HepG2 (cell line): ENCODE data around the gene FREM3. TPM values are rescaled to one million over a fixed set of nuclear protein-coding genes. Genes with fewer than 3 reads are reported as not detected.

ENCODE experiments used
- ATAC-seq: fragments of 200-7000 bp; cut with Tn5 transposase; 3 replicates; pipeline ENCODE4 v1.9.1; 2020; ENCODE audit warnings: mild to moderate bottlenecking, moderate library complexity
- BruUV-seq: library from RNA; stranded (reverse); fragments of 400-500 nt; replicated peaks from 2 replicates; lab custom pipeline; 2021; lab: Mats Ljungman, UMichigan
- CTCF ChIA-PET: fragments of 300-600 bp; formaldehyde crosslinking; extraction: SDS; loops from one replicate; lab custom pipeline; 2021; ENCODE audit warnings: low total read pairs, inconsistent platforms, low intra/inter-chr PET ratio; lab: Yijun Ruan, JAX
- POLR2A ChIA-PET: fragments of 350-600 bp; sonication (Branson Sonifier 250); formaldehyde crosslinking; loops from one replicate; lab custom pipeline; 2020; ENCODE audit warnings: antibody characterized with exemption, inconsistent platforms; lab: Yijun Ruan, JAX
- DNase-seq: peaks from one replicate; pipeline ENCODE4 v3.0.0-alpha.2; 2015; ENCODE audit warnings: low spot score
- FAIRE-seq: peaks from 3 replicates; lab custom pipeline; 2011; peaks lifted over from hg19 to GRCh38; lab: Jason Lieb, UNC
- H2AFZ ChIP-seq: one replicate; pipeline ENCODE4 v1.6.1; 2011; ENCODE audit warnings: low read length, inconsistent platforms
- H3K27ac ChIP-seq: fragments of 300-600 bp; 3 replicates; pipeline ENCODE4 v1.8.0; 2011; ENCODE audit warnings: mixed run types, mild to moderate bottlenecking, mixed read lengths, low read length, inconsistent platforms; ENCODE audit not compliant: insufficient read depth; ENCODE audit errors: extremely low read length
- H3K27me3 ChIP-seq, 2 experiments: fragments of 200-600 bp in 1 of 2; 2 replicates in 1 of 2; 3 replicates in 1 of 2; pipeline versions ENCODE4 v1.6.0 to v1.8.0; 2011; ENCODE audit warnings: low read length in 2 of 2, mild to moderate bottlenecking in 2 of 2, moderate library complexity in 2 of 2, inconsistent platforms in 1 of 2; ENCODE audit not compliant: insufficient read depth in 2 of 2, control insufficient read depth in 1 of 2
- H3K36me3 ChIP-seq, 2 experiments: fragments of 200-600 bp in 1 of 2; replicated peaks in 1 of 2; 2 replicates in 1 of 2; 3 replicates in 1 of 2; pipeline versions ENCODE4 v1.5.1 to v1.8.0; 2011; ENCODE audit warnings: low read length in 2 of 2, inconsistent platforms in 1 of 2; ENCODE audit not compliant: insufficient read depth in 2 of 2, control insufficient read depth in 1 of 2
- H3K4me1 ChIP-seq: 2 replicates; pipeline ENCODE4 v1.5.1; 2012; ENCODE audit warnings: low read length, inconsistent platforms; ENCODE audit not compliant: insufficient read depth
- H3K4me2 ChIP-seq: 2 replicates; pipeline ENCODE4 v1.6.0; 2011; ENCODE audit warnings: low read depth, low read length, inconsistent platforms
- H3K4me3 ChIP-seq, 3 experiments: fragments of 200-600 bp in 1 of 3; sonication (generic), shearing (Covaris generic) in 1 of 3; replicated peaks in 1 of 3; 2 replicates each; pipeline ENCODE4 v1.5.1; 2011 to 2016; ENCODE audit warnings: low read length in 3 of 3, inconsistent platforms in 2 of 3, low read depth in 2 of 3, mild to moderate bottlenecking in 2 of 3, control low read depth in 1 of 3, mixed read lengths in 1 of 3; ENCODE audit not compliant: insufficient read depth in 1 of 3
- H3K79me2 ChIP-seq: one replicate; pipeline ENCODE4 v1.6.1; 2011; ENCODE audit warnings: low read length, inconsistent platforms; ENCODE audit not compliant: insufficient read depth
- H3K9ac ChIP-seq: 2 replicates; pipeline ENCODE4 v1.6.0; 2011; ENCODE audit warnings: mild to moderate bottlenecking, low read depth, low read length, inconsistent platforms; ENCODE audit not compliant: insufficient read depth
- H3K9me3 ChIP-seq: 2 replicates; pipeline ENCODE4 v1.5.1; 2012; ENCODE audit warnings: mild to moderate bottlenecking, low read length
- H4K20me1 ChIP-seq: 2 replicates; pipeline ENCODE4 v1.6.0; 2011; ENCODE audit warnings: inconsistent platforms, mild to moderate bottlenecking, low read length, moderate library complexity; ENCODE audit not compliant: insufficient read depth
- BHLHE40 ChIP-seq: IDR thresholded peaks from 2 replicates; pipeline ENCODE4 v1.6.1; 2011; ENCODE audit warnings: low read length, improper control_type of control experiment
- HOXD1 ChIP-seq: sonication (generic); formaldehyde crosslinking; IDR thresholded peaks from 2 replicates; pipeline ENCODE4 v1.5.0; 2020; ENCODE audit warnings: missing genetic modification reagents
- MATR3 ChIP-seq: sonication (generic); formaldehyde crosslinking; IDR thresholded peaks from 2 replicates; pipeline ENCODE4 v1.4.0; 2020; ENCODE audit warnings: missing genetic modification reagents
- PHB2 ChIP-seq: fragments of 450-650 bp; IDR thresholded peaks from 2 replicates; pipeline ENCODE4 v1.6.1; 2018; ENCODE audit not compliant: partially characterized antibody
- YEATS4 ChIP-seq: sonication (generic); formaldehyde crosslinking; IDR thresholded peaks from 2 replicates; pipeline ENCODE4 v1.4.0; 2020; ENCODE audit warnings: missing genetic modification reagents, borderline replicate concordance
- ZBTB20 ChIP-seq: sonication (generic); formaldehyde crosslinking; IDR thresholded peaks from 2 replicates; pipeline ENCODE4 v1.8.1; 2023; ENCODE audit warnings: missing genetic modification reagents, low read depth, mild to moderate bottlenecking, borderline replicate concordance
- ZNF274 ChIP-seq: sonication (generic); formaldehyde crosslinking; IDR thresholded peaks from 2 replicates; pipeline ENCODE4 v1.5.1; 2020; ENCODE audit warnings: mild to moderate bottlenecking, missing genetic modification reagents
- ZNF383 ChIP-seq: sonication (generic); formaldehyde crosslinking; IDR thresholded peaks from 2 replicates; pipeline ENCODE4 v1.4.0; 2020; ENCODE audit warnings: missing genetic modification reagents, mild to moderate bottlenecking, borderline replicate concordance
- ZNF552 ChIP-seq: sonication (generic); formaldehyde crosslinking; IDR thresholded peaks from 2 replicates; pipeline ENCODE4 v1.9.0; 2022; ENCODE audit warnings: missing genetic modification reagents, mild to moderate bottlenecking, borderline replicate concordance
- ZNF788 ChIP-seq: sonication (generic); formaldehyde crosslinking; IDR thresholded peaks from 2 replicates; pipeline ENCODE4 v1.5.0; 2020; ENCODE audit warnings: mild to moderate bottlenecking, missing genetic modification reagents, borderline replicate concordance
- WGBS: methylation state at CpG from one replicate; pipeline ENCODE4 v1.1.6; 2017; ENCODE audit warnings: low lambda C conversion rate; 5-methylcytosine and 5-hydroxymethylcytosine counted together
- in situ Hi-C: cut with HindIII; loops from 2 replicates; pipeline ENCODE4 v1.10.0; 2017; ENCODE audit warnings: low pct_unique_long_range_greater_than_20kb; ENCODE audit not compliant: extremely low pct_ligation_motif_present
- intact Hi-C: fragments of 100-400 bp; cut with micrococcal nuclease; formaldehyde crosslinking; loops from one replicate; pipeline ENCODE4 v1.10.0; 2022; ENCODE audit not compliant: unreplicated experiment
- polyA plus RNA-seq, 8 experiments: library from polyadenylated mRNA; depleted of rRNA in 3 of 8; stranded (reverse) in 7 of 8; unstranded in 1 of 8; fragments of >200 nt; fragmentation: Illumina TruSeq in 4 of 8; extraction: Trizol in 4 of 8; gene quantifications; 2 replicates each; pipeline versions ENCODE4 v1.2.1 to v1.2.3, GENCODE V29; 2011 to 2016; ENCODE audit warnings: low read depth in 4 of 8, missing spikeins in 1 of 8, mixed read lengths in 1 of 8; ENCODE audit not compliant: insufficient read depth in 1 of 8
- total RNA-seq, 5 experiments: library from RNA; depleted of rRNA; stranded (reverse); fragments of >200 nt; fragmentation: Illumina TruSeq; extraction: Trizol; gene quantifications; 2 replicates each; pipeline ENCODE4 v1.2.3, GENCODE V29; 2016; ENCODE audit warnings: low read depth in 1 of 5
- TF ChIP-seq, protein P1 (sequence below): sonication (generic); formaldehyde crosslinking; IDR thresholded peaks from 2 replicates; pipeline ENCODE4 v1.9.0; 2021; ENCODE audit warnings: missing genetic modification reagents, borderline replicate concordance
- TF ChIP-seq, protein P2 (sequence below): sonication (generic); formaldehyde crosslinking; IDR thresholded peaks from 2 replicates; pipeline ENCODE4 v1.5.0; 2020; ENCODE audit warnings: missing genetic modification reagents
- TF ChIP-seq, protein P3 (sequence below): sonication (generic); formaldehyde crosslinking; IDR thresholded peaks from 2 replicates; pipeline ENCODE4 v1.4.0; 2020; ENCODE audit warnings: mild to moderate bottlenecking, low read depth, missing genetic modification reagents

The FREM3 gene
- total and polyA plus RNA-seq, 2 of the 13 experiments (the other 11 are each of a cell fraction or from before 2014, with no cell fraction given): not detected

DNA sequence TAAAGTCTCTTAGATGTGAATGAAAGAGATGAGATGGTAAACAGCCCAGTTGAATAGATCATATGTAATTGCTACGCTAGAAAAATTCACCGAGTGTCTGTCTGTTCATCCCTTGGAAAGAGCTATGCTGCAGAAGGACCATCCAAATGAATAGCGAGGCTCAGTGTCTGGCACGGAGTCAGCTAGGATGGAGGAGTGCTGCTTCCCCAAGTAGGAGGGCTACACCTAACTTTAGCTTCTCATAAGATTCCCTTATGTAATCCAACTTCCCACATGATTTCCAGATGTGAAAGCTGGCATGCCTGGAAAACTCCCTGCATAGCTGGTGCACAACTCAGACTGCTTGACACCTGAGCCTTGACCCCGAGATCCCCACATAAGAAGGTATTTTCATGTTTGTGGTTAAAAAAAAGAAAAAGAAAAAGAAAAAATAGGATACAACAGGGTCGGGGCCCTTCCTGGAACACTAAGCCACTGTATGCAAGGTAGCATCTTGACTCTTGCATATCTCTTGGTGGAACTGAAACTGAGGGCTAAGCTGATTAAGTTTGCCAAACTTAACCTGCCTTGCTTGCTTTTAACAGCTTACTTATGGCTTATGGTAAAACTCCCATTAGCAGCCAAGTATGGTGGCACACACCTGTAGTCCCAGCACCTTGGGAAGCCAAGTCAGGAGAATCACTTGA, 82.3 kb downstream of the FREM3 start:
- Histone ChIP-seq H3K36me3 (no peaks in the 10 kb centered on the region), H3K27ac (no peak overlapping the region), H3K27me3 (no peaks in the 10 kb centered on the region), H3K4me2 (no peak overlapping the region), H3K4me3 (no peak overlapping the region), H3K9ac (no peak overlapping the region), H2AFZ (no peak overlapping the region), H4K20me1 (no peaks in the 10 kb centered on the region), H3K9me3 (no peaks in the 10 kb centered on the region), H3K4me1 (no peaks in the 10 kb centered on the region), H3K79me2 (no peaks in the 10 kb centered on the region)
- in situ Hi-C loops (no loop called here), intact Hi-C loops (no loop called here)
- no TSS peak for BruUV-seq
- TF ChIP-seq ZNF383 (CRISPR knock-in tag) (no peak), PHB2 (no peak), BHLHE40 (no peak), MATR3 (CRISPR knock-in tag) (no peak), ZBTB20 (no peak), ZNF788 (CRISPR knock-in tag) (no peak), ZNF552 (CRISPR knock-in tag) (no peak), HOXD1 (no peak), ZNF274 (CRISPR knock-in tag) (no peak), YEATS4 (CRISPR knock-in tag) (no peak)
- TF ChIP-seq, protein P1, sequence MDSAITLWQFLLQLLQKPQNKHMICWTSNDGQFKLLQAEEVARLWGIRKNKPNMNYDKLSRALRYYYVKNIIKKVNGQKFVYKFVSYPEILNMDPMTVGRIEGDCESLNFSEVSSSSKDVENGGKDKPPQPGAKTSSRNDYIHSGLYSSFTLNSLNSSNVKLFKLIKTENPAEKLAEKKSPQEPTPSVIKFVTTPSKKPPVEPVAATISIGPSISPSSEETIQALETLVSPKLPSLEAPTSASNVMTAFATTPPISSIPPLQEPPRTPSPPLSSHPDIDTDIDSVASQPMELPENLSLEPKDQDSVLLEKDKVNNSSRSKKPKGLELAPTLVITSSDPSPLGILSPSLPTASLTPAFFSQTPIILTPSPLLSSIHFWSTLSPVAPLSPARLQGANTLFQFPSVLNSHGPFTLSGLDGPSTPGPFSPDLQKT (CRISPR knock-in tag): no peak
- TF ChIP-seq, protein P2, sequence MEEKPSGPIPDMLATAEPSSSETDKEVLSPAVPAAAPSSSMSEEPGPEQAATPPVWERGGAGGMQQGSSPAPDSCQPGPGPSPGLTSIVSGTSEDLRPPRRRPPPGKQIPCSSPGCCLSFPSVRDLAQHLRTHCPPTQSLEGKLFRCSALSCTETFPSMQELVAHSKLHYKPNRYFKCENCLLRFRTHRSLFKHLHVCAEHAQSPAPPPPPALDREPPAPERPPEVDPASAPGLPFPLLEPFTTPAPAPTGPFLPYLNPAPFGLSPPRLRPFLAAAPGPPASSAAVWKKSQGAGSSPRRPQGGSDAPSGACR: no peak
- TF ChIP-seq, protein P3, sequence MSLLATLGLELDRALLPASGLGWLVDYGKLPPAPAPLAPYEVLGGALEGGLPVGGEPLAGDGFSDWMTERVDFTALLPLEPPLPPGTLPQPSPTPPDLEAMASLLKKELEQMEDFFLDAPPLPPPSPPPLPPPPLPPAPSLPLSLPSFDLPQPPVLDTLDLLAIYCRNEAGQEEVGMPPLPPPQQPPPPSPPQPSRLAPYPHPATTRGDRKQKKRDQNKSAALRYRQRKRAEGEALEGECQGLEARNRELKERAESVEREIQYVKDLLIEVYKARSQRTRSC: no peak
- FAIRE-seq (no peak), DNase-seq (no peak), ATAC-seq (no peak)
- WGBS: 33% methylated on average over 6 of the region's 6 CpGs
- POLR2A ChIA-PET: no interaction called here
- CTCF ChIA-PET: no interaction called here
